HepG2 (cell line): ENCODE measurements around the gene ARTN. TPM values are rescaled to one million over a fixed set of nuclear protein-coding genes. Genes with fewer than 3 reads are reported as not detected.
A peak's percentile ranks its signal among the peaks of the same experiment; 100 is the strongest.

Experiments
- DNMT1 ChIP-seq: sonication (generic); formaldehyde crosslinking; IDR thresholded peaks from 2 replicates; pipeline ENCODE4 v1.5.1; 2020; ENCODE audit warnings: mild to moderate bottlenecking, missing genetic modification reagents
- ESRRA ChIP-seq: sonication (generic); formaldehyde crosslinking; IDR thresholded peaks from 2 replicates; pipeline ENCODE4 v1.5.1; 2020; ENCODE audit warnings: mild to moderate bottlenecking, low read depth, missing genetic modification reagents
- FOSL2 ChIP-seq: sonication (generic); formaldehyde crosslinking; IDR thresholded peaks from 2 replicates; pipeline ENCODE4 v1.4.0; 2020; ENCODE audit warnings: missing genetic modification reagents
- GABPA ChIP-seq, 2 experiments: IDR thresholded peaks; 2 replicates each; pipeline ENCODE4 v1.6.1; 2011 to 2016; ENCODE audit warnings: low read depth in 2 of 2, low read length in 1 of 2, missing biosample characterization in 1 of 2, missing genetic modification characterization in 1 of 2
- HNF1B ChIP-seq: sonication (generic); formaldehyde crosslinking; IDR thresholded peaks from 2 replicates; pipeline ENCODE4 v1.5.1; 2020; ENCODE audit warnings: mild to moderate bottlenecking, moderate library complexity, missing genetic modification reagents
- NFIB ChIP-seq: sonication (generic); formaldehyde crosslinking; IDR thresholded peaks from 2 replicates; pipeline ENCODE4 v1.9.0; 2021; ENCODE audit warnings: missing genetic modification reagents, mild to moderate bottlenecking, borderline replicate concordance
- RBFOX2 ChIP-seq: fragments of 200-400 bp; formaldehyde crosslinking; IDR thresholded peaks from 2 replicates; pipeline ENCODE4 v1.6.1; 2017; ENCODE audit warnings: low read depth, mild to moderate bottlenecking, low read length
- REPIN1 ChIP-seq: sonication (generic); formaldehyde crosslinking; IDR thresholded peaks from 2 replicates; pipeline ENCODE4 v1.8.0; 2022; ENCODE audit warnings: missing genetic modification reagents, low read depth, mild to moderate bottlenecking, borderline replicate concordance
- SATB2 ChIP-seq: sonication (generic); formaldehyde crosslinking; IDR thresholded peaks from 2 replicates; pipeline ENCODE4 v1.5.0; 2020; ENCODE audit warnings: missing genetic modification reagents
- ZBED4 ChIP-seq: sonication (generic); formaldehyde crosslinking; IDR thresholded peaks from 2 replicates; pipeline ENCODE4 v1.4.0; 2020; ENCODE audit warnings: missing genetic modification reagents, borderline replicate concordance
- ZBTB3 ChIP-seq: sonication (generic); formaldehyde crosslinking; IDR thresholded peaks from 2 replicates; pipeline ENCODE4 v1.4.0; 2020; ENCODE audit warnings: low read depth, mild to moderate bottlenecking, moderate library complexity, missing genetic modification reagents, borderline replicate concordance
- ZNF280D ChIP-seq: sonication (generic); formaldehyde crosslinking; IDR thresholded peaks from 2 replicates; pipeline ENCODE4 v1.5.1; 2020; ENCODE audit warnings: mild to moderate bottlenecking, missing genetic modification reagents
- ZNF350 ChIP-seq: sonication (generic); formaldehyde crosslinking; IDR thresholded peaks from 2 replicates; pipeline ENCODE4 v1.4.0; 2020; ENCODE audit warnings: mild to moderate bottlenecking, low read depth, missing genetic modification reagents, borderline replicate concordance
- ZNF414 ChIP-seq: sonication (generic); formaldehyde crosslinking; IDR thresholded peaks from 2 replicates; pipeline ENCODE4 v1.5.0; 2020; ENCODE audit warnings: missing genetic modification reagents
- ZNF879 ChIP-seq: sonication (generic); formaldehyde crosslinking; IDR thresholded peaks from 2 replicates; pipeline ENCODE4 v1.8.1; 2023; ENCODE audit warnings: missing genetic modification reagents
- polyA plus RNA-seq, 8 experiments: library from polyadenylated mRNA; depleted of rRNA in 3 of 8; stranded (reverse) in 7 of 8; unstranded in 1 of 8; fragments of >200 nt; fragmentation: Illumina TruSeq in 4 of 8; extraction: Trizol in 4 of 8; gene quantifications; 2 replicates each; pipeline versions ENCODE4 v1.2.1 to v1.2.3, GENCODE V29; 2011 to 2016; ENCODE audit warnings: low read depth in 4 of 8, missing spikeins in 1 of 8, mixed read lengths in 1 of 8; ENCODE audit not compliant: insufficient read depth in 1 of 8
- total RNA-seq, 5 experiments: library from RNA; depleted of rRNA; stranded (reverse); fragments of >200 nt; fragmentation: Illumina TruSeq; extraction: Trizol; gene quantifications; 2 replicates each; pipeline ENCODE4 v1.2.3, GENCODE V29; 2016; ENCODE audit warnings: low read depth in 1 of 5

The ARTN gene
- total and polyA plus RNA-seq, 2 of the 13 experiments (the other 11 are each of a cell fraction or from before 2014, with no cell fraction given): 0.11 to 0.62 TPM

GRCh38 chr1:43934101-43934985 is 742 bp downstream of the ARTN start (continued):
- 0 out of 2 replicates have a peak, but pooled peaks have one; percentile 55 for TF ChIP-seq NFIB (CRISPR knock-in tag)
- no peak for TF ChIP-seq ZNF414 (CRISPR knock-in tag)
- no peak for TF ChIP-seq RBFOX2
- TF ChIP-seq GABPA (IDR thresholded peaks at IDR 0.05; ENCODE audit: low read depth, low read length): no peak
- peak; percentile 62 for TF ChIP-seq GABPA (CRISPR knock-in tag; IDR thresholded peaks at IDR 0.05; ENCODE audit: low read depth)
- no peak for TF ChIP-seq ESRRA (CRISPR knock-in tag)
- peak; percentile 24; the same call in 1 of the 2 replicates for TF ChIP-seq ZNF350 (CRISPR knock-in tag)
- TF ChIP-seq ZNF879 (CRISPR knock-in tag): no peak
- TF ChIP-seq REPIN1 (CRISPR knock-in tag): 0 out of 2 replicates have a peak, but pooled peaks have one; percentile 26
- TF ChIP-seq FOSL2: peak; percentile 15; the same call in 1 of the 2 replicates
- no peak for TF ChIP-seq SATB2 (CRISPR knock-in tag)
- no peak for TF ChIP-seq ZBTB3 (CRISPR knock-in tag)
- TF ChIP-seq ZNF280D (CRISPR knock-in tag): no peak
- 0 out of 2 replicates have a peak, but pooled peaks have one; percentile 28 for TF ChIP-seq ZBED4 (CRISPR knock-in tag)
- no peak for TF ChIP-seq DNMT1 (CRISPR knock-in tag)
- 0 out of 2 replicates have a peak, but pooled peaks have one; percentile 29 for TF ChIP-seq HNF1B (CRISPR knock-in tag)
